ENCODE results near the gene CFP.

Gene CFP

DNA sequence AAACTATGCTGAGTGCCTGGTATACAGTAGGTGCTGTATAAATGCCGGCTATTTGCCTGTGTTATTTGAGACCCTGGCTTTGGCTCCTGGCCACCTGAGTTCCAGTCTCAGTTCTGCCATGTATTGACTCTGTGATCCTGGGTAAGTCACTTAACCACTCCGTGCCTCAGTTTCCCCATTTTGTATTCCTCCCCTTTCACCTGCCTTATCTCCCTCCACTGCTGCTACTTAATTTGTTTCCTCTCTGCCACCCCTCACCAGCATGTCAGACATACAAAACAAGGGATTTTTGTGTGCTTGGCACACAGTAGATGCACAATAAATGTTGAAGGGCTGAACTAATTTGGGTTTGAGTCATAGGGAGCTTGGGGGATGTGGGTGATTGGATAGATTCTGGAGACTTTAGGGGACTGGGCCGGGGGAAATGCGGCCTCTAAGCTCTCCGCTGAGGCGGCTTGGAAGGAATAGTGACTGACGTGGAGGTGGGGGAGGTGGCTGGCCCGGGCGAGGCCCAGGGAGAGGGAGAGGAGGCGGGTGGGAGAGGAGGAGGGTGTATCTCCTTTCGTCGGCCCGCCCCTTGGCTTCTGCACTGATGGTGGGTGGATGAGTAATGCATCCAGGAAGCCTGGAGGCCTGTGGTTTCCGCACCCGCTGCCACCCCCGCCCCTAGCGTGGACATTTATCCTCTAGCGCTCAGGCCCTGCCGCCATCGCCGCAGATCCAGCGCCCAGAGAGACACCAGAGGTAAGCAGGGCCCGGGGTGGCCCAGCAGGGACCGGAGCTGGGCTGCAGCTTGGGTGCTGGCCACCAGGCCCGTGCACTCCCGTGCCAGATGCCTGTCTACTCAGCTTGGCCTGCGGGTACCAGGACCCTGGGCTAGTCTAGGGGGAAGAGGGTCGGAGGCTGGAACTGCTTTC lies 47.7 kb downstream of the CFP start, which contains the start of gene TIMP1:
Gene TIMP1, plus strand, starts transcription at position 706 of the 917 bp plus-strand sequence. CDS start 980 bp downstream, outside the sequence.
- peak; percentile 71 for DNase-seq (ENCODE audit: insufficient read length)
- no peak for TF ChIP-seq POLR2AphosphoS5 (IDR thresholded peaks at IDR 0.05; ENCODE audit: low read depth, low read length)
- TF ChIP-seq TAF1 (IDR thresholded peaks at IDR 0.05; ENCODE audit: borderline replicate concordance, low read depth, low read length) = 0 out of 2 replicates have a peak, but pooled peaks have one; percentile 18
- TF ChIP-seq POLR2A (IDR thresholded peaks at IDR 0.05; ENCODE audit: low read depth, low read length) = peak; percentile 67
- peak; percentile 90 for FAIRE-seq

DNA sequence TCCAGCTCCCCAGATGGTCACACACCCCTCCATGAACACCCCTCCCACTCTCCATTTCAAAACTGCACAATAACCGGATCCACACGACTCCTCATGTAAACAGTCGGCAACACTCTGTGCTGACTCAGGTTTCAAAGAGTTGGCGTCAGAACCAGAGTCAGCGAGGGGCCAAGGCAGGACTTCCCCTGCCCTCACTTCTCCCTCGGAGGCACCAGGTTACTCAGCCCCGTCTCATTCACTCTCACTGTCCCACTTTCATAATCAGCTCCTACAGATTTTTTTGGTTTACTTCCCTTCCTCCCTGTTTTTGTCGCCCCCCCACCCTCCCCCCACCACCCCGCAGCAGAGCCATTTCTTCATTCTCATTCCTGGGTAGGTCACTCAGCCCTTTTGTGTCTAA lies 50.2 kb downstream of the CFP start:
- peak; percentile 65 for FAIRE-seq
- TF ChIP-seq POLR2AphosphoS5 (IDR thresholded peaks at IDR 0.05; ENCODE audit: low read depth, low read length) = no peak
- TF ChIP-seq TAF1 (IDR thresholded peaks at IDR 0.05; ENCODE audit: borderline replicate concordance, low read depth, low read length) = no peak
- no peak for DNase-seq (ENCODE audit: insufficient read length)

DNA sequence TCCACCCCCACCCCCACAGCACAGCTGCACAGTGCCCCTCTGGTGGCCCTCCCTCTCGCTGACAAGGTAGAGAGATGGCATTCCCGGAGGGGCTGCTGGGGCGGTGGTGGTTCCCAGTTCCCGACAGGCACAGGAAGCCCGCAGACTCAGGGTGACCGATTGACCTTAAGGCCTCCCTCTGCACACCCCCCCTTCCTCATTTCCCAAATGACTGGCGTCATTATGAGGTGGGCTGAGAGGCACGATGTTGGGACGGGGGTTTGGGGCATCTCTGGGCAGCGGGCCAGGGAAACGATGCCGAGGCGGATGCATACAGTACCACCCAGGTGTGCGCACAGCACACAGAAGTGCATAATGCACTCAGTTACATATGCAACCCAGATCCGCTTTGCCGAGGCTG lies 51.0 kb downstream of the CFP start:
- DNase-seq (ENCODE audit: insufficient read length) = no peak
- TF ChIP-seq POLR2A (IDR thresholded peaks at IDR 0.05; ENCODE audit: low read depth, low read length) (no peak), TAF1 (IDR thresholded peaks at IDR 0.05; ENCODE audit: borderline replicate concordance, low read depth, low read length) (no peak), POLR2AphosphoS5 (IDR thresholded peaks at IDR 0.05; ENCODE audit: low read depth, low read length) (no peak)
- FAIRE-seq = no peak

DNA sequence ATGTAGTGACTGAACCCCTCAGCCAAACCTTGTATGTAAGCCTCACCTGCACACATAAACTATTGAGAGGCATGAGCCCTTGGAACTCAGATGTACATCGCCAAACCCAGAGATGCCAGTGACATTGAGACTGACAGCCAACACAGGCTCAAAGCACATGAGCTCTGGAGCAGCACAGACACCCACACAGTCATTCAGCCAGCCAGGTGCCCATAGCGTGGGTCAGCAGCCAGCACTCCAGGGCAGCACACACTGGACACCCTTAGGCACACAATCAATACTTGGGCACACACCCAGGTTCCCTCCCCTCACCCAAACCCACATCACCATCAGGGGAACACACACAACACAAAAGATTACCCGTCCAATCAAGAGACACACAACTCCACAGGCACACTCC lies 51.8 kb downstream of the CFP start:
- FAIRE-seq = peak; percentile 48
- TF ChIP-seq TAF1 (IDR thresholded peaks at IDR 0.05; ENCODE audit: borderline replicate concordance, low read depth, low read length) = no peak
- no peak for TF ChIP-seq POLR2AphosphoS5 (IDR thresholded peaks at IDR 0.05; ENCODE audit: low read depth, low read length)
- TF ChIP-seq POLR2A (IDR thresholded peaks at IDR 0.05; ENCODE audit: low read depth, low read length) = no peak
- no peak for DNase-seq (ENCODE audit: insufficient read length)

DNA sequence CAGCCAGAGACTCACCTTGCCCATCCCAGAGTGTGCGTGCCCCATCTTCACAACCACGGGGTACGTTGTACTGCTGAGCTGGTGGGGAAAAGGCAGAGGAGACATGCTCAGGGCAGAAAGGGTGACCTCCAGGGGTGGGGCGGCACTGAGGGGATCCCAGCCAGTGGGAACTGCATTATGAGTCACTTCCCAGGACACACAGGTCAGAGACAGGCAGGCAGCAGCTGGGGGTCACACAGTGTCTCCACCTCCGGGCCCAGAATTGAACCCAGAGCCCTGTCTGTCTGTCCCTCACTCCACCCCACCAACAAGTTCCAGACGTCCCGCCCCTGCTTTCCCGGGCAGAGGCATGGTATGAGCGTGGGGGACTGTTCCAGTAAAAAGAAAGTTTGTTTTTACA lies 52.3 kb downstream of the CFP start:
- no peak for FAIRE-seq
- TF ChIP-seq POLR2A (IDR thresholded peaks at IDR 0.05; ENCODE audit: low read depth, low read length) (no peak), POLR2AphosphoS5 (IDR thresholded peaks at IDR 0.05; ENCODE audit: low read depth, low read length) (no peak), TAF1 (IDR thresholded peaks at IDR 0.05; ENCODE audit: borderline replicate concordance, low read depth, low read length) (no peak)

DNA sequence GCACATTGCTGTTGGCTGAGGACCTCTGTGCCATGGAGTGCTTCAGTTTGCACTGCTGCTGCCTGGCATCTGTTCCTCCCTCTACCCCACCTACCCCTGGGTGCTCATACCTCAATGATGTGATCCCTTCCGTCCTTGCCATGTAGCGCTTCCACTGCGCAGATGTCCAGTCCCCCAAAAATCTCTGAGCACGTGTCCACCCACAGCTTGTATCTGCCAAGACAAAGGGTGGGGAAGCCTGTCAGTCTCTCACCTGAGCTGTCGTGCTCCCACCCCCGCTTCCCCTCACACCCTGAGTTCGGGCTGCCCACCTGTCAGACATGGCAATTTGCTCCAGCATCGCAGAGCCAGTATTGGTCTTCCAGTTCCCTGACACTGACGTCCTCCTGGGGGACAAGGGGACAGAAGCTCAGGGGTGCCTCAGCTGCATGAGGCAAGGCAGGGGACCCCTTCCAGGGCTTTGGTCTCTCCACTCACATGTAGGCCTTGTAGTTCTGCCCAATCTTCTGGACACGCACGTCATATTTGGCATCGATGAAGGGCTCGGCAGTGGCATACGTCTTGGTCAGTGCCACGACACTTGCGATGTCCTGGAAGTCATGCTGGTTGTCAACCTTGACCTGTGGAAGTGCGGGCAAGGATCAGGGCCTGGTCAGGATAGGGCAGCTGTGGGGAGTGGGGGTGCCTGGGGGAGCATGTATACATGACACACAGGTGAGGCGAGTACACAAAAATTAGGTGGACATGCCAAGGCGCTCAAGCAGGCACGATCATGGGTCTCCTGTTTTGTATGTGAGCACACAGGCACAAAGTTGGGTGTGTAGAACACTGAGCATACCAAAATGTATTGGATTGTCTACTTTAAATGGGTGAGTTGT lies 53.5 kb downstream of the CFP start:
- TF ChIP-seq POLR2AphosphoS5 (IDR thresholded peaks at IDR 0.05; ENCODE audit: low read depth, low read length) (no peak), POLR2A (IDR thresholded peaks at IDR 0.05; ENCODE audit: low read depth, low read length) (no peak), TAF1 (IDR thresholded peaks at IDR 0.05; ENCODE audit: borderline replicate concordance, low read depth, low read length) (no peak)
- FAIRE-seq (no peak), DNase-seq (ENCODE audit: insufficient read length) (no peak)

More for the DNA sequence above, 52.3 kb downstream of the CFP start:
- DNase-seq (ENCODE audit: insufficient read length) = no peak

DNA sequence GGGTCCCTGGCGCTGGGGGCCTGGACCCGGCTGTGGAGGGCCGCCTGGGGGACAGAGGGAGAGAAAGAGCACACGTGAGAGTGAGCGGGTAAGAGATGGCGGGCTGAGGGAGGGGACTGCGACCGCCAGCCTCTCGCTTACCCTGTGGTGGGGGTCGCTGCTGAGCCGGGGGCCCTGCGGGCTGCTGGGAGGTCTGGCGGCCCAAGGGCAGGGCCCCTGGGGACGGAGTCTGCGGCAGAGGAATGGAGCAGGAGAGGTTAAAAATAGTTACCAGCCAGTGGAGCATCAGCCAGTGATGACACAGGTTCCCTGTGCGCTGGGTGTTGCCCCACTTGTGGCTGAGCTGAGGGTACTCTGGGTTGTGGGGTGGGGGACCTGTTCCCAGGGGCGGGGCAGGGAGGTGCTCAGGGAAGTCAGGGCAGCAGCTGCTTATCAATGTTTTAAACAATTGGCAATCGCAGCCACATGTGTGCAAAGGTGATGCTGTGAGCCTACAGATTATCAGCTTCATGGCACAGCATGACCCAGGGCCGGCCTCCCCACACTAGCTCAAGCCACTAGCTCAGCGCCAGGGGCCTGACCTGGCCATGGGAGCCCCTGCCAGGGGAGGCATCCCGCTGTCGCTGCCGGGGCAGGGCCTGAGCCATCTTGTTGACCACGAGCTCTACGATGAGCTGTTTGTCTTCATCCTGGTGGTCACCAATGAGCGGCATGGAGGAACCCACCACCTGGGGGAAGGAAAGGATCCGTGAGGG lies 55.0 kb downstream of the CFP start:
- FAIRE-seq (no peak), DNase-seq (ENCODE audit: insufficient read length) (no peak)
- no peak for TF ChIP-seq TAF1 (IDR thresholded peaks at IDR 0.05; ENCODE audit: borderline replicate concordance, low read depth, low read length)
- no peak for TF ChIP-seq POLR2A (IDR thresholded peaks at IDR 0.05; ENCODE audit: low read depth, low read length)
- no peak for TF ChIP-seq POLR2AphosphoS5 (IDR thresholded peaks at IDR 0.05; ENCODE audit: low read depth, low read length)

DNA sequence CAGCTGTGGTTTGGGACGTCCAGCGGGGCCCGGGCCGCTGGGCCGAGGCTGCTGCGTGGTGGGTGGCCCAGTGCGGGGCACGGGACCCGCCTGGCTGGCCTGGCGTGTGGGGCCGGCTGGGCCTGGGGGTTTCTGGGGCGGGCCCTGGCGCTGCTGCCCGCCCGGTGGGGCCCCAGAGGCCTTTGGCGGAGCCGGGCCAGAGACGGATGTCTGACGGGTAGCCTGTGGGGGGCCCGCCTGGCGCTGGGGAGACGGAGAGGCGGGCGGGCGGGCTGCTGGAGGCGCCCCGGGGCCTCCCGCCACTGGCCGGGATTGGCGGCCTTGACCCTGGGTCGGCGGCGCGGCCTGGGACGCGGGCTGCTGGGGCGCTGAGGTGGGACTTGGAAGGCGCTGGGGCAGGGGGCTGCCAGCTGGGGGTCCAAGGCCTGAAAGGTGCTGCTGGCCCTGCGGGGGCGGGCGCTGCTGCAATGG lies 55.6 kb downstream of the CFP start:
- TF ChIP-seq POLR2AphosphoS5 (IDR thresholded peaks at IDR 0.05; ENCODE audit: low read depth, low read length) = no peak
- no peak for TF ChIP-seq POLR2A (IDR thresholded peaks at IDR 0.05; ENCODE audit: low read depth, low read length)
- no peak for TF ChIP-seq TAF1 (IDR thresholded peaks at IDR 0.05; ENCODE audit: borderline replicate concordance, low read depth, low read length)
- FAIRE-seq = no peak
- DNase-seq (ENCODE audit: insufficient read length) = no peak

DNA sequence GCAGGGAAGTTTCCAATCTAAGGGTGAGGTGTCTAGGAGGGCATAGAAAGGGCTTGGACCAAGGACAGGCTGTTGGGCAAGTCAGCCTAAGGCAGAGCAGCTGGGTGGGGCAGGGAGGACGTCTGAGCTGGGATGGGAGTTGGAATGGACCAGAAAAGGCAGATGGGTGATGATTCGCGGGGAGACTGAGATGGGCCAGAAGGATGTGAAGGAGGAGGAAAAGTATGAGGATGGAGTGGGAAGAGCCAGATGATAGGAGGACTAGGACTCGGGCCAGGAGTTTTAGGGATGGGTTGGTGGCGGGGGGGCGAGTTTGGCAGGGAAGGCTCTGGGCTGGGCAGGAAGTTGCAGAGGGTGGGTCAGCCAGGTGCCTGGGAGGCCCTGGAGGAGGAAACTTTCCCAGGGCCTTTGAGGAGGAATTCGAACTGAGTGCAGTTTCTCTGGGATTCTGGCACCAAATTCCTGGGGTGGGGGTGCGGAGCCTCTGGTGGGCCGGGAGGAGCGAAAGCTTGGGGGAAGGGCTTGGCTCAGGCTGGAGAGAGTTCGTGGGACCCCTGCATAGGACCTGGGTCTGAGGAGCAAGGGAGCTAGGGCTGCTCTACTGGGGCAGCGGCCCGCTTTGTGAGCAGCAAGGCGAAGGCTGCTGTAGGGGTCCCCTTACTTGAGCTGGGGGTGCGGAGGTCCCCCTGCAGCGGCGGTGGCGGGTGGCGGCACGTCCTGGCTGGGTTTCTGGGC lies 56.2 kb downstream of the CFP start:
- TF ChIP-seq POLR2A (IDR thresholded peaks at IDR 0.05; ENCODE audit: low read depth, low read length) = no peak
- no peak for DNase-seq (ENCODE audit: insufficient read length)
- no peak for FAIRE-seq
